DOHH2 (cell line): ENCODE data around the gene GYG2.

ENCODE experiments used
- CTCF ChIP-seq: fragments of 200-600 bp; sonication (generic); IDR thresholded peaks from one replicate; pipeline ENCODE4 v1.5.1; 2014; ENCODE audit warnings: antibody characterized with exemption, mild to moderate bottlenecking, low read depth, low read length; ENCODE audit not compliant: poor library complexity, severe bottlenecking
- EZH2phosphoT487 ChIP-seq: fragments of 200-600 bp; sonication (generic); IDR thresholded peaks from 2 replicates; pipeline ENCODE4 v1.6.1; 2017; ENCODE audit warnings: borderline replicate concordance, mild to moderate bottlenecking, antibody characterized with exemption, low read length, moderate library complexity, mixed read lengths

- TF ChIP-seq CTCF, result no peak
- no peak for TF ChIP-seq EZH2phosphoT487
Measured at GRCh38 chrX:2785538-2785937, 43.2 kb upstream of the GYG2 start.
